NCI-H1048 (cell line): Measurements from ENCODE around the gene WARS2.

Source experiments
- DNase-seq: peaks from one replicate; lab custom pipeline; 2025; lab: John Stamatoyannopoulos, UW

WARS2 gene

GRCh38 chr1:119026956-119027355 lies 113.5 kb downstream of the WARS2 start:
- DNase-seq = no peak

- DNase-seq = no peak
Measured at GRCh38 chr1:119015547-119015946, 124.9 kb downstream of the WARS2 start.

- no peak for DNase-seq
Measured at GRCh38 chr1:119012383-119012782, 128.1 kb downstream of the WARS2 start.

GRCh38 chr1:119011706-119012105 lies 128.7 kb downstream of the WARS2 start:
- no peak for DNase-seq

DNA sequence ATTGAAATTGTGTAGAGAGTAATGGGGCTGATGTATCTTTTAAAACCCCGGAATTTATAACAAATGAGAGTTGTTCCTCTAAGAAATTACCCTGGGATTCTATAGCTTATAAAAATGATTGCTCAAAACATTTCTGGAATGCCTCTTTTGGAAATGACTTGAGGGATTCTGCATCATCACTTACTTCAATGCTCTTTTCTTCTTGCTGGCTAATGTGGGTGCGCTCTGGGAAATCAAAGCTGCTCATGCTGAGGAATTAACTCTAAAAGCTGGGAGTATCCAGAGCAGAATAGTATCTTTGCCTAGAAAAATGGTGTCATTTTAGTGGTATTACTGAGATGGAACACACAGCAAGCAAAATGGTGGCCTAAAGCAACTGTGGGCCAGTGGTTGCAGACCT lies 129.3 kb downstream of the WARS2 start:
- no peak for DNase-seq

- no peak for DNase-seq
Measured at GRCh38 chr1:119010201-119010600, 130.3 kb downstream of the WARS2 start.

DNA sequence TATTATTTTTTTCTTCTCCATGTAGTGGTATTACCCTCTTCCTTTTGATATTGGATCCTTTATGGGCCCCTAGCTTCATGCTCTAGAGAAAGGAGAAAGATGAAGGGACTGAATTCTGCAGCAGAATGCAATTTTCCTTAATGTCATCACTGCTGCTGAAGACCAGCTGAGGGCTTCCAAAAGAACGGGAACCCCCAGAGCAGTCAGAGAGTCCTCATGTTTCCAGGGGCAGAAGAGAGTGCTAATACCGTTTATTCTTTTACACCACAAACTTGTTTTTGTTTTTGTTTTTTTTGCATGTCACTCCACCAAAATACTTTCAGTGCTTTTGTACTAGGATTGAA lies 131.2 kb downstream of the WARS2 start:
- no peak for DNase-seq

DNA sequence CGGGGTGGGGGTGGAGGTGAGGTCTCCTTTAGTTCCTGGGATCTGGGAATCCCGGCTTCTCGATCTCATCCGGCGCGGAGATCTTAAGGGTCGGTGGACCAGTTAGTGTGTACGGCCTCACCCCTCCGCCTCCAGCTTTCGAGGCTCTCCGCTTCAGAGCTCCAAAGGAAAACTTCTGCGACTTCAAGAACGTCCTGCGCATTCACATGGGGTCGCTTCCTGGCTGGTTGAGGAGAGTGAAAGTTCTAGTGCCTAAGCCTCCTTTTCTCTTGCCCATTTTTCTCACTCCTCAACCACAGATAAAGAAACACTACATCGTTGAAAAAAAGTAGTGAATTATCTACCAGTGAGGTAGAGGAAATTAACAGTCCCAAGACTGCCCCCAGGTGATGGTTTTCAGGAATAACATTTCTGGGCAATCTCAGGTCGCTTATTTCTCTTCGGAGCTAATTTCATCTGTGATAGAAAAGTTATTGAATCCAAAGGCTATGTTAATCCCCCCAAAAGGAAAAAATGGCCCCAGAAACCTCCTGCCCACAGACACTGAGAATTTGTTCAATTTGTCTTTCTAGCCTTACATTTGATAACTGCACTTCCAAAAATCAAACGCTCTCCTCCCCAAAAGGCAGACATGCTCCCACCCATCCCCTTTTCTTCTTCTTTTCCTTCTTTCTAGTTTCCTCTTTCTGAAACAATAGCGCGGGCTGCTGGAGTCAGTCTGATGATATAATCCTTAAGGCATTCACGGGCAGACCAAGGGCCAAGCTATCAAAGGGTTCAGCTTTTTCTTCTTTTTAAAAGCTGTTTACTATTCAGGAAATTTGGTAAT lies 131.8 kb downstream of the WARS2 start:
- DNase-seq = no peak

DNA sequence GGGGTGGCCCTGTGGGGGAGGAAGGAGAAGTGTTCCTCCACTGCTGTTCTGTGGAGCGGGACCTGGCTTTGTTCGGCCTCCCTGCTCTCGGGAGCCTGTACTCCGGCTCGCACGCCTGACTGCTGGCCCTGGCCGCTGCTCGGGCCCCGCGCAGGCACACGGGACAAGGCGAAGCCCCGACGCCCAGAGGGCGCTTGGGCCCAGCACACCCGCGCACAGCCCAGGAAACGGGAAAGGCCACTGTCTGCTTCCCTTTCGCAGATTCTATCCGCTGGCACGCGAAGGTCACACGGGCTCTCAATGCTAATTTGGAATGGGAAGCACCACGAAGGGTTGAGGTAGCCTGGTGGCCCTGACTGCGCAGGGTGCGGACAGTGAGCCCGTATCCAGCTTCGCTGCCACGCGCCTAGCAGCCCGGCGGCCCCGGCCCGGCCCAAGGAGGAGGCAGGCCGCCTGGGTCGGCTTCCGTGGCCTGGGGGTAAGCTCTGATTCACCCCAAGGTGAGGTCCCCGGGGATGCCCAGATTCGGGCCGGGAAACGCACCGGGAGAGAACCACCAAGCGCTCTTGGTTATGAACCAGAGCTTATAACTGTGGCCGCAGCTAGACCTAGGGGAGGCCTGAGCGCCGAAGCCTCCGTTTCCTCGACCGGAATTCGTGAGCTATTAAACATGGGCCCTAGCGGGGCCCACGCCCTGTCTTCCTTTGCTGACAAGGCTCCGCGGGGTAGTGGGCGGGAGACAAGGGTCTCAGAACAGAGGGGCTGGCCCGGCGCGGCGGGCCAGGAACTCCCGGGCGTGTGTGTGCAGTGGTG lies 132.6 kb downstream of the WARS2 start:
- DNase-seq = no peak

DNA sequence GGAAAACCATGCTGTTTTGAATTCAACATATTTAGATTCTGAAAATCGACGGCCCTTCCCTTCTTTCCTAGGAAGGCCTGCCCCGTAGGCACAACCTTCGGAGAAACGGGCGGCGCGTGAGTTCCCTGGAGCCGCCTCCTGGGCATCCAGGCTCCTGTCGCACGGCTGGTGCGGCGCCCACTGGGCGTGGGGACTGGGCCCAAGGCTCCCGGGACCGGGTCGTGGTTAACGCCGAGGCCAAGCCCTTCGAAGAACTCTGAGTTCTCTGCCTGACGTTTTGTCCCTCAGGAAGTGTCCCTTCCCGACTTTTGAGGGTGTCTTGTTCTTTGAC lies 133.1 kb downstream of the WARS2 start:
- DNase-seq = no peak

DNA sequence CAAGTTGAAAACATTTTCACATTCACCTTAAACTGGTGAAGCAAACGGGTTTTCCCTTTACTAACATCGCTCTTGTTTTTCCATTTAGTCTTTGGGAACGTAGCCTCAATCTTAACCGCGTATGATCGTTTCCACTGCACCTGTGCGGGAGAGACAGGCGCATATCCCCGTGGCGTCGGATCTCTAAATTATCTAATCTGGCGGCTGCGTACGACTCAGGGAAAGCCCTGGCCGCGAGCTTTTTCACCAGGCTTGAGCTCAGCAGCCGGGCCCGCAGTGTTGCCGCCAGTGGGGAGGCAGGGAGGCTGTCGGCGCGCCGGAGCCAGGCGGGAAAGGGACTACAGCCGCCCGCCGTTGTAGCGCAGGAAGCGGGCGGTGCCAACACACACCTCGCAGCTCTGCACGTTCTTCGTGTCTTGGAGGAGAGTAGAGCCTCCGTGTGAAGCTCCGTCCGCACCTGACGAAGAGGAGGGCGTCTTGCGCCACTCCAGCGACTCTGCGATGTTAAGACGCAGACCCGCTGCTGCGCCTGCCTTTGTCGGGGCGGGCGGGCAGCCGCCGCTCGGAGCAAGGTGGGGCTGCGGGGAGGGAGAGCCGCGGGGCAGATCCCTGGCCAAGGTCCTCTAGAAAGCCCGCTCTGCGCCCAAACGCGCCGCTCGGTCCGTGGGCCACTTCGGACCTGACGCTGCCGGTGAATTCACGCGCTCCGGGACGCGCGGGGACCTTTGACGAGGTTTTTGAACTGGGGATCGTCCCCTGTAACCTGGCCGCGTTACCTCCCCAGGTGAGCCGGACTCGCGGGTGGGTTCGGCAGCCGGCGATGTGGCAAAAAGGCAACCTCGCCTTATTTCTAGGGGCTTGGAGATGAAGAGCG lies 133.8 kb downstream of the WARS2 start:
- no peak for DNase-seq

- DNase-seq = no peak
Measured at GRCh38 chr1:119005724-119006405, 134.6 kb downstream of the WARS2 start.

- DNase-seq = no peak
Measured at GRCh38 chr1:119004781-119005180, 135.7 kb downstream of the WARS2 start.

DNA sequence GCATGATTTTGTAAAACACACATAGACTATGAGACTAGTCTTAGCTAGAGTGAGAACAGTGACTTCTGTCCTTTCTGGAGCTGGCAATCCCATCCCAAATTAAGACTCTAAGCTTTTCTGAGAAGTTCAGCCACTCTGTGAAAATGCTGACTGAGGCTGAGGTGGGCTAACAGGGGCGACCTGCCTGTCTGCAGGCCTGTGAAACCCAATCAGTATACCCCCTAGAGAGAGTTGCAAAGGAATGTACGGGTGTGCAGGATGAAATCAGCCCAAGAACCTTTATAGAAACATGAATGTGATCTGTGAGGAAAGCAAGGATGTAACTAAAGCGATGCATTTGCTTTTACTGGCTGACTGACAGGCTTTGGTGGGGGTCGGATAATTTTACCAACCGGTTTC lies 136.3 kb downstream of the WARS2 start:
- DNase-seq = no peak

DNA sequence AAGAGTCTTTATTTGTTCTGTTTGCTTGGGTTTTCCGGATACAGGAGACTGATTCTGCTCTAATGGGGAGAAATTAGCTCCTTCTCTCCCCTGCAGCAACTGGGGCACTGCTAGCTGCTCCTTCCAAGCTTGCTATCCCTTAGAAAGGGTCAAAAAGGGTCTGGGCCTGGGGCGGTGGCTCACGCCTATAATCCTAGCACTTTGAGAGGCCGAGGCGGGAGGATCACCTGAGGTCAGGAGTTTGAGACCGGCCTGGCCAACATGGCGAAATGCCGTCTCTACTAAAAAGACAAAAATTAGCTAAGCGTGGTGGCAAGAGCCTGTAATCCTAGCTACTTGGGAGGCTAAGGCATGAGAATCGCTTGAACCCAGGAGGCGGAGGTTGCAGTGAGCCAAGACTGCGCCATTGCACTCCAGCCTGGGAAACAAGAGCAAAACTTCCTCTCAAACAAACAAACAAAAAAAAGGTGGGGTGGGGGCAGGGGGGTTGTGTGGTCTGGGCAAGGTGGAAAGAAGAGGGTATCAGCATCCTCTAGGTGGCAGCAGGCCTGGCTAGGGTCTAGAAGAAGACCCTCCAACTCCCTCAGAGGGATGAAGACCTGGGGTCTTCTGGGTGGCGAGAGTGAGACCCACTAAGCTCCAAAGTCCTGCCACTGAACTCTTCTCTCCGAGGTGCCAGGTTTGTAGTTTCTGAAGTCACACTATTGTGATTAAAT lies 136.9 kb downstream of the WARS2 start:
- no peak for DNase-seq

- no peak for DNase-seq
Measured at GRCh38 chr1:119002028-119002686, 138.3 kb downstream of the WARS2 start.

- DNase-seq = no peak
Measured at GRCh38 chr1:119001181-119002027, 139.0 kb downstream of the WARS2 start.

DNA sequence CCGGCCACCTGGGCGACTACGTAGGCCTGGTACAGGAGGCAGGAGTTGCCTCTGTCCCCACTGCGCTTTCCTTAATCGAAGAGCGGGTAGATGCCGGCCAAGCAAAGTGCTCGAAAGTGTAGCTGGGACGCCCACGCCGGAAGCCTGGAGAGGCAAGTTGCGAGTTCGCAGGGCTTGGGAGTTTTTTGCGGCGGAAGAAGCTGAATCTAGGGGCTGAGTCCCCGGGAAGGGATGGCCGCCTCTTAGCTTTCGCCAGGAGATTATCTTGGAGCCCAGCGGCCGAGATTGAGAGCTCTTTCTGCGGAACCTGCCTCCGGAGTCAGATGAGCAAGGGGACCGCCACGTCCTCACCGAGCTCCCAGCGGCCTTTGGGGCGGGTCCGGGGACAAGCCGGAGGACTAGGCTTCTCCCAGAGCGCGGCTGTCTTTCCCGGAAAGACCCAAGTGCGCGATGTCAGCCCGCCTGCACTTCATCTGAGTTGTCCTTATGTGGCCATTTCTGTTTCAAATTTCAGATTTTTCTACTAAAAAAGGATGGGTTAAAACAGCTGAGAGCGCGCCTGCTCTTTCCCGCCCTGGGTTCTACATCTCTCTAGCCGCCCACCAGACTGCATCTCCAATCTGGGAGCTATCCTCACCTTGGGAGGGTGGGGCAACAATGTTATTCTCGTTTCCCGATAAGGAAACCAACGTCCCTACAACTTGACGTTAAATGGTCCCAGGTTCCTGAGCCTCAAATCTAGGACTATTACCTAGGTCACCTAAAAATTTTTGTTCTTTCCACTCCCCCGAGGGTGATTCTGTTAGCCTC lies 139.9 kb downstream of the WARS2 start:
- DNase-seq = no peak
